Natural killer cell (primary cell): Measurements from ENCODE around the gene CCDC187. TPM values are rescaled to one million over a fixed set of nuclear protein-coding genes. Genes with fewer than 3 reads are reported as not detected.

Source experiments
- ATAC-seq, 3 donors: fragments of 150-1000 bp in 2 of 3; fragments of 200-7000 bp in 1 of 3; cut with Tn5 transposase; 1 replicate in 1 of 3; 2 replicates in 2 of 3; pipeline ENCODE4 v1.10.0; 2021; ENCODE audit warnings: mild to moderate bottlenecking in 2 of 3, moderate library complexity in 2 of 3
- DNase-seq, 2 donors: peaks; one replicate each; pipeline versions ENCODE4 v3.0.0 to v3.0.0-alpha.2; 2013 to 2021; ENCODE audit warnings: mixed read lengths in 1 of 2
- H3K27ac ChIP-seq: one replicate; pipeline ENCODE4 v1.5.1; 2013; ENCODE audit warnings: mild to moderate bottlenecking, low read length
- H3K27me3 ChIP-seq: one replicate; pipeline ENCODE4 v1.6.1; 2013; ENCODE audit warnings: low read length; ENCODE audit not compliant: control insufficient read depth, insufficient read depth
- H3K36me3 ChIP-seq: one replicate; pipeline ENCODE4 v1.6.1; 2013; ENCODE audit warnings: low read length; ENCODE audit not compliant: control insufficient read depth, insufficient read depth
- H3K4me1 ChIP-seq: one replicate; pipeline ENCODE4 v1.6.1; 2013; ENCODE audit warnings: low read length; ENCODE audit not compliant: control insufficient read depth, insufficient read depth
- H3K4me3 ChIP-seq: one replicate; pipeline ENCODE4 v1.5.1; 2013; ENCODE audit warnings: low read length
- H3K9me3 ChIP-seq: one replicate; pipeline ENCODE4 v1.6.1; 2013; ENCODE audit warnings: low read length; ENCODE audit not compliant: control insufficient read depth, insufficient read depth
- H3K27ac Mint-ChIP-seq, 2 donors: one replicate each; pipeline ENCODE4 v1.8.0; 2022; ENCODE audit warnings: mild to moderate bottlenecking in 2 of 2, mixed read lengths in 2 of 2, moderate library complexity in 1 of 2
- H3K27me3 Mint-ChIP-seq, 2 donors: one replicate each; pipeline ENCODE4 v1.8.0; 2022; ENCODE audit warnings: low read depth in 2 of 2, mixed read lengths in 2 of 2
- H3K36me3 Mint-ChIP-seq: one replicate; pipeline ENCODE4 v1.8.0; 2022; ENCODE audit warnings: mixed read lengths
- H3K4me1 Mint-ChIP-seq, 2 donors: one replicate each; pipeline ENCODE4 v1.8.0; 2022; ENCODE audit warnings: mixed read lengths in 2 of 2
- H3K4me3 Mint-ChIP-seq: one replicate; pipeline ENCODE4 v1.8.0; 2022; ENCODE audit warnings: mild to moderate bottlenecking, moderate library complexity, mixed read lengths
- H3K9me3 Mint-ChIP-seq, 2 donors: one replicate each; pipeline ENCODE4 v1.8.0; 2022; ENCODE audit warnings: mixed read lengths in 2 of 2
- CTCF ChIP-seq: fragments of 200-600 bp; IDR thresholded peaks from one replicate; pipeline ENCODE4 v1.8.0; 2022; ENCODE audit warnings: antibody characterized with exemption
- WGBS: methylation state at CpG from one replicate; pipeline ENCODE4 v1.1.7; 2013; ENCODE audit warnings: missing lambda C conversion rate; ENCODE audit not compliant: insufficient coverage; 5-methylcytosine and 5-hydroxymethylcytosine counted together
- intact Hi-C: fragments of 100-400 bp; cut with micrococcal nuclease; formaldehyde crosslinking; loops from one replicate; pipeline ENCODE4 v1.14.2; 2022
- total RNA-seq, 4 donors: library from RNA; stranded (reverse); fragments of 120-200 nt in 1 of 4; gene quantifications; one replicate each; pipeline versions ENCODE4 v1.2.3 to v1.2.4, GENCODE V29; 2013 to 2022

The CCDC187 gene
- total RNA-seq, 3 donors from 2014 or later (not counting 1 experiment from before 2014, with no cell fraction given) = 0.18 TPM; not detected in 2

DNA sequence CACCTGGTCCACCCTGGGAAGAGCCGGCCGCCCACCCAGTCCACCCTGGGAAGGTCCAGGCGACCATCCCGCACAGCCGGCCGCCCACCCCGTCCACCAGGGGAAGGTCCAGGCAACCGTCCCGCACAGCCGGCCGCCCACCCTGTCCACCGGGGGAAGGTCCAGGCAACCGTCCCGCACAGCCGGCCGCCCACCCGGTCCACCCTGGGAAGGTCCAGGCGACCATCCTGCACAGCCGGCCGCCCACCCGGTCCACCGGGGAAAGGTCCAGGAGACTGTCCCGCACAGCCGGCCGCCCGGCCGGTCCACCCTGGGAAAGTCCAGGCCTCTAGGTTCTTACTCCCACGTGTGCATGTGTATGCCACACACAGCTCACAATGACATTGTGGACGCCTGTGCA lies 51.6 kb downstream of the CCDC187 start:
- Histone ChIP-seq H3K4me1 (no peaks in the 10 kb centered on the region), H3K27me3 (no peaks in the 10 kb centered on the region), H3K9me3 (no peaks in the 10 kb centered on the region), H3K36me3 (no peaks in the 10 kb centered on the region), H3K4me3 (no peak overlapping the region), H3K27ac (no peak overlapping the region)
- no peaks in the 10 kb centered on the region for H3K9me3 Mint-ChIP-seq
- ATAC-seq = no peak
- H3K4me3 Mint-ChIP-seq = no peak overlapping the region
- no peaks in the 10 kb centered on the region for H3K27me3 Mint-ChIP-seq
- no peak for DNase-seq
- no peak overlapping the region for H3K27ac Mint-ChIP-seq
- TF ChIP-seq CTCF = no peak
- 91% methylated on average over 29 of the region's 29 CpGs for WGBS
- H3K4me1 Mint-ChIP-seq = no peaks in the 10 kb centered on the region
- intact Hi-C loops = no loop called here
- H3K36me3 Mint-ChIP-seq = no peaks in the 10 kb centered on the region

- H3K36me3 ChIP-seq = no peaks in the 10 kb centered on the region
- TF ChIP-seq CTCF = no peak
- H3K4me3 ChIP-seq = no peak overlapping the region
- Mint-ChIP-seq H3K4me1 (no peaks in the 10 kb centered on the region), H3K36me3 (no peaks in the 10 kb centered on the region), H3K4me3 (no peak overlapping the region), H3K27ac (no peak overlapping the region), H3K9me3 (no peaks in the 10 kb centered on the region), H3K27me3 (no peaks in the 10 kb centered on the region)
- no peaks in the 10 kb centered on the region for H3K4me1 ChIP-seq
- 86% methylated on average over 37 of the region's 50 CpGs for WGBS
- H3K27ac ChIP-seq = no peak overlapping the region
- ATAC-seq (no peak), DNase-seq (no peak)
- no peaks in the 10 kb centered on the region for H3K27me3 ChIP-seq
- H3K9me3 ChIP-seq = no peaks in the 10 kb centered on the region
- intact Hi-C loops = no loop called here
Observed at GRCh38 chr9:136251264-136252115, 52.4 kb downstream of the CCDC187 start.

- 71% methylated on average over 10 of the region's 10 CpGs for WGBS
- intact Hi-C loops = no loop called here
- DNase-seq = no peak
- Mint-ChIP-seq H3K27me3 (no peaks in the 10 kb centered on the region), H3K9me3 (no peaks in the 10 kb centered on the region), H3K27ac (no peak overlapping the region), H3K4me1 (peaks cover 4 to 5% of the 10 kb centered on the region in 2 donors), H3K4me3 (no peak overlapping the region), H3K36me3 (no peaks in the 10 kb centered on the region)
- Histone ChIP-seq H3K9me3 (no peaks in the 10 kb centered on the region), H3K4me1 (peaks cover 5% of the 10 kb centered on the region), H3K4me3 (no peak overlapping the region), H3K36me3 (no peaks in the 10 kb centered on the region), H3K27ac (no peak overlapping the region), H3K27me3 (no peaks in the 10 kb centered on the region)
- no peak for TF ChIP-seq CTCF
- ATAC-seq = no peak
Observed at GRCh38 chr9:136250676-136251075, 53.2 kb downstream of the CCDC187 start.
